Measurements from ENCODE around the gene BTRC. TPM values are rescaled to one million over a fixed set of nuclear protein-coding genes. Genes with fewer than 3 reads are reported as not detected.

The BTRC gene
- total RNA-seq, 6 experiments from 2014 or later, result 4.8 to 8.4 (median 6.5) TPM

DNA sequence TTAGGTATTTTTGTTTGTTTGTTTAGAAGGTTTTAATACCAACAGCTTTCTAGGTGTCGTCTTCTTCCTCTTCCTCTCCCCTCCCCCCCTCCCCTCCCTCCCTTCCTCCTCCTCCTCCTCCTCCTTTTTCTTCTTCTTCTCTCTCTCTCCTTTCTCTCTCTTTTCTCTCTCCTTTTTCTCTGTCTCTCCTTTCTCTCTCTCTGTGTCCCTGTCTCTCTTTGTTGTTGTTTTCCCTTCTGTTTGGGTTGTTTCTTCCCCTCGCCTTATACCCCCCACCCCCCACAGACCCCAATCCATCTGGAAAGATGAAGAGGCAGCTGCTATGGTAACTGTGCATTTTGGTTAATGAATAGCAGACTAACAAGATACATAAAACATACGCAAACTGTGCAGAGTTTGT, 75.5 kb downstream of the BTRC start:
- Histone ChIP-seq H3K36me3 (no peaks in the 10 kb centered on the region), H3K9me3 (no peaks in the 10 kb centered on the region), H3K4me1 (no peaks in the 10 kb centered on the region), H3K27ac (no peak overlapping the region), H3K27me3 (no peaks in the 10 kb centered on the region), H3K4me3 (no peak overlapping the region)
- TF ChIP-seq, protein P1, sequence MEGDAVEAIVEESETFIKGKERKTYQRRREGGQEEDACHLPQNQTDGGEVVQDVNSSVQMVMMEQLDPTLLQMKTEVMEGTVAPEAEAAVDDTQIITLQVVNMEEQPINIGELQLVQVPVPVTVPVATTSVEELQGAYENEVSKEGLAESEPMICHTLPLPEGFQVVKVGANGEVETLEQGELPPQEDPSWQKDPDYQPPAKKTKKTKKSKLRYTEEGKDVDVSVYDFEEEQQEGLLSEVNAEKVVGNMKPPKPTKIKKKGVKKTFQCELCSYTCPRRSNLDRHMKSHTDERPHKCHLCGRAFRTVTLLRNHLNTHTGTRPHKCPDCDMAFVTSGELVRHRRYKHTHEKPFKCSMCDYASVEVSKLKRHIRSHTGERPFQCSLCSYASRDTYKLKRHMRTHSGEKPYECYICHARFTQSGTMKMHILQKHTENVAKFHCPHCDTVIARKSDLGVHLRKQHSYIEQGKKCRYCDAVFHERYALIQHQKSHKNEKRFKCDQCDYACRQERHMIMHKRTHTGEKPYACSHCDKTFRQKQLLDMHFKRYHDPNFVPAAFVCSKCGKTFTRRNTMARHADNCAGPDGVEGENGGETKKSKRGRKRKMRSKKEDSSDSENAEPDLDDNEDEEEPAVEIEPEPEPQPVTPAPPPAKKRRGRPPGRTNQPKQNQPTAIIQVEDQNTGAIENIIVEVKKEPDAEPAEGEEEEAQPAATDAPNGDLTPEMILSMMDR (IDR thresholded peaks at IDR 0.05), result no peak
- TF ChIP-seq POLR2A (IDR thresholded peaks at IDR 0.05), result no peak
- ATAC-seq, result no peak
- intact Hi-C loops (cut with DNase I), result no loop called here
- WGBS (ENCODE audit: insufficient coverage, low coverage, low lambda C conversion rate, missing lambda C conversion rate), result 73% methylated on average over 3 of the region's 3 CpGs
- no peak for DNase-seq

DNA sequence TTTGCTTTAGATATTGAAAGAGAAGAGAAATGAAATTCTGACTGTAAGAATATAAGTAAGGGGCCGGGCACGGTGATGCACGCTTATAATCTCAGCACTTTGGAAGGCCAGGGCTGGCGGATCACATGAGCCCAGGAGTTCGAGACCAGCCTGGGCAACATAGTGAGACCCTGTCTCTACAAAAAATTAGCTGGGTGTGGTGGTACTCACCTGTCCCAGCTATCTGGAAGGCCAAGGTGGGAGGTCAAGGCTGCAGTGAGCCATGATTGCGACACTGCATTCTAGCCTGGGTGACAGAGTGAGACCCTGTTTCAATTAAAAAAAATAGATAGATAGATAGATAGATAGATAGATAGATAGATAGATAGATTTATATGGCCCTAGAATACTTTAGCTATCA, 82.3 kb downstream of the BTRC start:
- H3K27me3 ChIP-seq, result no peaks in the 10 kb centered on the region
- H3K9me3 ChIP-seq, result no peaks in the 10 kb centered on the region
- no peak overlapping the region for H3K4me3 ChIP-seq
- TF ChIP-seq, protein P1 (IDR thresholded peaks at IDR 0.05), result no peak
- TF ChIP-seq POLR2A (IDR thresholded peaks at IDR 0.05), result no peak
- WGBS (ENCODE audit: insufficient coverage, low coverage, low lambda C conversion rate, missing lambda C conversion rate), result 93% methylated on average over 6 of the region's 6 CpGs
- H3K36me3 ChIP-seq, result no peaks in the 10 kb centered on the region
- no peak overlapping the region for H3K27ac ChIP-seq
- H3K4me1 ChIP-seq, result no peaks in the 10 kb centered on the region
- intact Hi-C loops (cut with DNase I), result loop anchor here in 1 of 2 donors (10.0 kb wide), 1 partner anchor 132 kb away; no protein-coding TSS in a partner anchor
- ATAC-seq, result no peak
- no peak for DNase-seq

DNA sequence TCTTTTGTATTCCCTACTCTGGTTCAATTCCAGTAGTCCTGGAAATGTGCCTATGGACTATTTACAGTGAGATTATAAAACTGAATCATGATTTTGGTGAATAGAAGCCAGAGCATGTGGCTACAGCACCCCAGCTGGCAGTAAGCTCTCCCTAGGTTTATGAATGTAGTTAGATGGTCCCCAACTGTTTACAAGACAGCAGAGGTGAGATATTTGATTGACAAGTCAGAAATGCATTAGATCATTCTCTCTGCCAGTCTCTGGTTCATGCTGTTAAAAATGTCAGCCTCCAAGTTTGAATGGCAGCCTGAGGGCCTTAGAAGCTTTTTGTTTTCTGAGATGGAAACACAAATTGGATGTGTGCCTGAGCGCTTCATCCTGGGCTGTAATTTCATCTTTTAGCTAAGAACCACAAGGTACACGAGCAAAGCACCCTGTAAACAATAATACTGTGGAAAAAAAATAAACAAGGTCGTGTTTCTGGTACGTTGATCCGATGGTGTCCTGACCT, 85.0 kb downstream of the BTRC start:
- Histone ChIP-seq H3K9me3 (no peaks in the 10 kb centered on the region), H3K36me3 (no peaks in the 10 kb centered on the region), H3K27ac (no peak overlapping the region), H3K4me1 (no peaks in the 10 kb centered on the region), H3K4me3 (no peak overlapping the region), H3K27me3 (no peaks in the 10 kb centered on the region)
- ATAC-seq (no peak), DNase-seq (no peak)
- TF ChIP-seq, protein P1 (IDR thresholded peaks at IDR 0.05), result no peak
- no peak for TF ChIP-seq POLR2A (IDR thresholded peaks at IDR 0.05)
- intact Hi-C loops (cut with DNase I), result loop anchor here in 1 of 2 donors (10.0 kb wide), 1 partner anchor 134 kb away; no protein-coding TSS in a partner anchor
- WGBS (ENCODE audit: insufficient coverage, low coverage, low lambda C conversion rate, missing lambda C conversion rate), result 70% methylated on average over 5 of the region's 5 CpGs

DNA sequence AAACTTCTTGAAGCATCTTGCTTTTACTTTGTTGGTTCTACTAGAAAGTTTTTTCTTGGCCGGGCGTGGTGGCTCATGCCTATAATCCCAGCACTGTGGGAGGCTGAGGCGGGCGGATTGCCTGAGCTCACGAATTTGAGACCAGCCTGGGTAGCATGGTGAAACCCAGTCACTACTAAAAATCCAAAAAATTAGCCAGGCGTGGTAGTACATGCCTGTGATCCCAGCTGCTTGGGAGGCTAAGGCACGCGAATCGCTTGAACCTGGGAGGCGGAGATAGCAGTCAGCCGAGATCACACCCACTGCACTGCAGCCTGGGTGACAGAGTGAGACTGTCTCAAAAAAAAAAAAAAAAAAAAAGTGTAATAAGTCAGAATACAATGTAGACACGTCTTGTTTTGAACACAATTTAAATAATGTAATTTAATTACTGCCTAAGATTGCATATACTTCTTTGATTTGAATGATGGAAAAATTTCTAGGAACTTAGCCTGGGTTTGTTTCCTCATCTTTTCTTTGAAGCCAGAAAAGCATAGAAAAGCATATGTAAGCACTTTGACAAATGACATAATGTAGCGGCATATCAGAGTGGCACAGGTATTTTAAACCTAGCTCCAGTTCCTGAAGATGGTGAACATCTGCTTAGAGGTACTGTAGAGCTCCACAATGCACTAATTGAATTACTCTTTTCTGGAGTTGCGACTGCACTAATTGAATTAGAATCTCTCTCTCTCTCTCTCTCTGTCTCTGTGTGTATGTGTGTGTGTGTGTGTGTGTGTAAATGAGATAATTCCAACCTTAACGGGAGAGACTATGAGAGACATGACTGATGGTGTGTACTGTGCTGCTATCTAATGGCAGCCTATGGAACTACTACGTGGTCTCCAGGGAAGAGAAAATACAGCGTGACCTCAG, 87.8 kb downstream of the BTRC start:
- Histone ChIP-seq H3K4me3 (no peak overlapping the region), H3K27me3 (no peaks in the 10 kb centered on the region), H3K27ac (no peak overlapping the region), H3K9me3 (no peaks in the 10 kb centered on the region), H3K36me3 (no peaks in the 10 kb centered on the region), H3K4me1 (no peaks in the 10 kb centered on the region)
- DNase-seq (no peak), ATAC-seq (peak; percentile 94 to 99 (median 96))
- intact Hi-C loops (cut with DNase I), result no loop called here
- 64% methylated on average over 12 of the region's 17 CpGs for WGBS (ENCODE audit: insufficient coverage, low coverage, low lambda C conversion rate, missing lambda C conversion rate)
- TF ChIP-seq POLR2A (IDR thresholded peaks at IDR 0.05), result no peak
- TF ChIP-seq, protein P1 (IDR thresholded peaks at IDR 0.05), result peak; percentile 47 to 55 (median 52)

All from right lobe of liver (tissue), 6 donors.